GM12878 (cell line): ENCODE measurements around the gene CUTA. TPM values are rescaled to one million over a fixed set of nuclear protein-coding genes. Genes with fewer than 3 reads are reported as not detected.

Experiments
- ATAC-seq: fragments of 200-7000 bp; cut with Tn5 transposase; 3 replicates; pipeline ENCODE4 v1.9.1; 2020; ENCODE audit warnings: mild to moderate bottlenecking, moderate library complexity
- BruUV-seq: library from RNA; stranded (reverse); fragments of 400-500 nt; replicated peaks from 2 replicates; lab custom pipeline; 2021; lab: Mats Ljungman, UMichigan
- CTCF ChIA-PET: fragments of 300-600 bp; sonication (Branson Sonifier 250); formaldehyde crosslinking; extraction: SDS; loops from one replicate; lab custom pipeline; 2021; ENCODE audit warnings: inconsistent platforms; lab: Yijun Ruan, JAX
- POLR2A ChIA-PET: fragments of 350-600 bp; formaldehyde crosslinking; extraction: SDS; loops from one replicate; lab custom pipeline; 2021; ENCODE audit warnings: inconsistent platforms; lab: Charles Lee
- RAD21 ChIA-PET: fragments of 300-600 bp; sonication (Branson Sonifier 250); formaldehyde crosslinking; loops from one replicate; lab custom pipeline; 2023; ENCODE audit warnings: antibody characterized with exemption; ENCODE audit not compliant: unreplicated experiment; lab: Charles Lee
- SMC1A ChIA-PET: fragments of 300-600 bp; sonication (Branson Sonifier 250); formaldehyde crosslinking; loops from one replicate; lab custom pipeline; 2023; ENCODE audit not compliant: unreplicated experiment, uncharacterized antibody; lab: Charles Lee
- DNase-seq: peaks from one replicate; pipeline ENCODE4 v3.0.0-alpha.2; 2011; ENCODE audit warnings: low read depth, low spot score
- FAIRE-seq: peaks from 3 replicates; lab custom pipeline; 2011; peaks lifted over from hg19 to GRCh38; lab: Jason Lieb, UNC
- H2AFZ ChIP-seq: 2 replicates; pipeline ENCODE4 v1.6.0; 2011; ENCODE audit warnings: low read depth, low read length, control low read depth; ENCODE audit not compliant: control insufficient read depth
- H3K27ac ChIP-seq: 2 replicates; pipeline ENCODE4 v1.5.1; 2011; ENCODE audit warnings: control low read depth; ENCODE audit not compliant: control insufficient read depth, insufficient read depth
- H3K27me3 ChIP-seq, 2 experiments: replicated peaks in 1 of 2; 2 replicates each; pipeline versions ENCODE4 v1.6.0 to v1.6.1; 2011; ENCODE audit warnings: low read length in 1 of 2; ENCODE audit not compliant: control insufficient read depth in 2 of 2, insufficient read depth in 2 of 2
- H3K36me3 ChIP-seq, 2 experiments: 2 replicates each; pipeline ENCODE4 v1.5.1; 2011; ENCODE audit warnings: low read length in 1 of 2; ENCODE audit not compliant: control insufficient read depth in 2 of 2, insufficient read depth in 2 of 2
- H3K4me1 ChIP-seq: 2 replicates; pipeline ENCODE4 v1.6.1; 2011; ENCODE audit warnings: mild to moderate bottlenecking, low read length, moderate library complexity, mixed read lengths; ENCODE audit not compliant: control insufficient read depth, insufficient read depth
- H3K4me2 ChIP-seq: 2 replicates; pipeline ENCODE4 v1.6.0; 2011; ENCODE audit warnings: control low read depth; ENCODE audit not compliant: control insufficient read depth, insufficient read depth
- H3K4me3 ChIP-seq: fragments of 200-600 bp; sonication (generic); 2 replicates; pipeline ENCODE4 v1.5.1; 2016
- H3K79me2 ChIP-seq: 2 replicates; pipeline ENCODE4 v1.6.0; 2011; ENCODE audit warnings: low read length; ENCODE audit not compliant: control insufficient read depth, insufficient read depth
- H3K9ac ChIP-seq: 2 replicates; pipeline ENCODE4 v1.8.0; 2011; ENCODE audit warnings: low read length, control low read depth, mixed read lengths; ENCODE audit not compliant: control insufficient read depth, insufficient read depth
- H3K9me3 ChIP-seq: replicated peaks from 3 replicates; pipeline ENCODE4 v1.5.1; 2011; ENCODE audit warnings: mild to moderate bottlenecking, low read length; ENCODE audit not compliant: control insufficient read depth, insufficient read depth
- H4K20me1 ChIP-seq: 2 replicates; pipeline ENCODE4 v1.6.0; 2011; ENCODE audit not compliant: control insufficient read depth, insufficient read depth
- BCL11A ChIP-seq: IDR thresholded peaks from 2 replicates; pipeline ENCODE4 v1.6.1; 2011; ENCODE audit warnings: low read depth, low read length
- BMI1 ChIP-seq: fragments of 450-650 bp; IDR thresholded peaks from 2 replicates; pipeline ENCODE4 v1.6.1; 2016; ENCODE audit warnings: mild to moderate bottlenecking, moderate library complexity, borderline replicate concordance
- CHD1 ChIP-seq: IDR thresholded peaks from 2 replicates; pipeline ENCODE4 v1.6.1; 2012; ENCODE audit warnings: low read depth, low read length, improper control_type of control experiment
- EZH2 ChIP-seq: IDR thresholded peaks from 2 replicates; pipeline ENCODE4 v1.6.1; 2012; ENCODE audit warnings: low read depth, mild to moderate bottlenecking, control low read depth, inconsistent platforms, low read length, borderline replicate concordance; ENCODE audit not compliant: control insufficient read depth
- FOXM1 ChIP-seq: IDR thresholded peaks from 2 replicates; pipeline ENCODE4 v1.6.1; 2012; ENCODE audit warnings: low read depth, mild to moderate bottlenecking, inconsistent platforms, low read length, moderate library complexity
- IKZF1 ChIP-seq: fragments of 450-650 bp; conservative IDR thresholded peaks from 2 replicates; pipeline ENCODE4 v1.6.1; 2017; ENCODE audit warnings: antibody characterized with exemption, mild to moderate bottlenecking
- LARP7 ChIP-seq: fragments of 450-650 bp; IDR thresholded peaks from 2 replicates; pipeline ENCODE4 v1.6.1; 2017; ENCODE audit warnings: mild to moderate bottlenecking
- MTA3 ChIP-seq: IDR thresholded peaks from 2 replicates; pipeline ENCODE4 v1.6.1; 2012; ENCODE audit warnings: low read length, inconsistent platforms, borderline replicate concordance
- NFIC ChIP-seq: IDR thresholded peaks from 2 replicates; pipeline ENCODE4 v1.6.1; 2012; ENCODE audit warnings: low read depth, mild to moderate bottlenecking, inconsistent platforms, low read length, moderate library complexity
- NKRF ChIP-seq: fragments of 450-650 bp; conservative IDR thresholded peaks from 2 replicates; pipeline ENCODE4 v1.6.1; 2017; ENCODE audit warnings: mild to moderate bottlenecking, moderate library complexity
- SUZ12 ChIP-seq: fragments of 200-600 bp; sonication (generic); IDR thresholded peaks from one replicate; pipeline ENCODE4 v1.6.1; 2018; ENCODE audit warnings: antibody characterized with exemption, mild to moderate bottlenecking; ENCODE audit not compliant: unreplicated experiment
- TARDBP ChIP-seq: IDR thresholded peaks from 2 replicates; pipeline ENCODE4 v1.6.1; 2016; ENCODE audit warnings: borderline replicate concordance
- TCF3 ChIP-seq: IDR thresholded peaks from 2 replicates; pipeline ENCODE4 v1.6.1; 2012; ENCODE audit warnings: low read depth, mild to moderate bottlenecking, low read length, borderline replicate concordance; ENCODE audit not compliant: insufficient read depth
- ZBED1 ChIP-seq: IDR thresholded peaks from 2 replicates; pipeline ENCODE4 v1.6.1; 2016; ENCODE audit warnings: borderline replicate concordance
- ZNF24 ChIP-seq: fragments of 450-650 bp; IDR thresholded peaks from 2 replicates; pipeline ENCODE4 v1.6.1; 2017; ENCODE audit warnings: antibody characterized with exemption, mild to moderate bottlenecking
- WGBS: methylation state at CpG from one replicate; pipeline ENCODE4 v1.1.6; 2016; ENCODE audit warnings: low lambda C conversion rate; ENCODE audit not compliant: insufficient replicate concordance, insufficient coverage; ENCODE audit errors: missing lambda C conversion rate; 5-methylcytosine and 5-hydroxymethylcytosine counted together
- in situ Hi-C: fragments of 300-500 bp; cut with MboI; formaldehyde crosslinking; loops from 9 replicates; pipeline ENCODE4 v1.14.3; 2018; ENCODE audit warnings: mixed read lengths
- intact Hi-C: fragments of 100-400 bp; cut with micrococcal nuclease; formaldehyde crosslinking; loops from one replicate; pipeline ENCODE4 v1.14.2; 2022; ENCODE audit not compliant: unreplicated experiment
- polyA plus RNA-seq, 11 experiments: library from polyadenylated mRNA; depleted of rRNA in 4 of 11; unstranded in 6 of 11; stranded (reverse) in 5 of 11; fragments of >200 nt; fragmentation: Nextera tagmentation in 4 of 11; fragmentation: Illumina TruSeq in 1 of 11; extraction: Ambion mirVana in 4 of 11; extraction: Trizol in 1 of 11; gene quantifications; 1 replicate in 1 of 11; 2 replicates in 10 of 11; pipeline versions ENCODE4 v1.2.1 to v1.2.3, GENCODE V29; 2011 to 2016; ENCODE audit warnings: inconsistent platforms in 2 of 11, missing spikeins in 2 of 11, low read depth in 1 of 11
- total RNA-seq, 4 experiments: library from RNA; depleted of rRNA in 3 of 4; stranded (reverse); fragments of >200 nt in 3 of 4; fragmentation: Illumina TruSeq in 1 of 4; extraction: Trizol in 1 of 4; gene quantifications; 2 replicates each; pipeline versions ENCODE4 v1.2.1 to v1.2.3, GENCODE V29; 2013 to 2021
- TF ChIP-seq, protein P1 (sequence below): fragments of 450-650 bp; IDR thresholded peaks from 2 replicates; pipeline ENCODE4 v1.6.1; 2017; ENCODE audit warnings: mild to moderate bottlenecking, low read depth, inconsistent platforms; ENCODE audit not compliant: poor library complexity, severe bottlenecking
- TF ChIP-seq, protein P2 (sequence below): fragments of 450-650 bp; formaldehyde crosslinking; IDR thresholded peaks from 2 replicates; pipeline ENCODE4 v1.5.0; 2022; ENCODE audit warnings: mild to moderate bottlenecking, missing genetic modification characterization

The CUTA gene
- total and polyA plus RNA-seq, 10 of the 15 experiments (the other 5 are each of a cell fraction or from before 2014, with no cell fraction given), result 102 to 293 (median 189) TPM

GRCh38 chr6:33433544-33434191 lies 15.8 kb upstream of the CUTA start:
- Histone ChIP-seq H4K20me1 (no peaks in the 10 kb centered on the region), H3K4me3 (no peak overlapping the region), H3K4me2 (no peak overlapping the region; the same call in 1 of the 2 replicates), H3K4me1 (peaks cover 39% of the 10 kb centered on the region), H3K79me2 (peaks cover 5% of the 10 kb centered on the region), H3K36me3 (peaks cover 0 to 3% of the 10 kb centered on the region in 2 experiments; a peak in 2 of 4 replicates), H3K27me3 (no peaks in the 10 kb centered on the region), H3K9ac (no peak overlapping the region), H3K27ac (no peak overlapping the region), H2AFZ (no peak overlapping the region), H3K9me3 (no peaks in the 10 kb centered on the region)
- no peak for FAIRE-seq
- WGBS, result 53% methylated on average over 15 of the region's 17 CpGs
- no peak for DNase-seq
- ChIA-PET CTCF (interaction anchor here (1.4 kb wide), 1 partner anchor 10 kb away, joined by 3 read pairs; no protein-coding TSS in a partner anchor), SMC1A (interaction anchor here (0.6 to 1.6 kb wide), 2 partner anchors 20 to 80 kb away, joined by 3 read pairs; partner anchors contain the start of gene ZBTB9), POLR2A (no interaction called here), RAD21 (interaction anchor here (0.6 kb wide), 1 partner anchor 251 kb away, joined by 5 read pairs; no protein-coding TSS in a partner anchor)
- no peak for ATAC-seq
- no TSS peak for BruUV-seq
- intact Hi-C loops (no loop called here), in situ Hi-C loops (no loop called here)
- TF ChIP-seq ZBED1, result no peak
- no peak for TF ChIP-seq CHD1
- TF ChIP-seq FOXM1, result no peak
- no peak for TF ChIP-seq MTA3
- no peak for TF ChIP-seq BCL11A
- no peak for TF ChIP-seq LARP7
- no peak for TF ChIP-seq IKZF1
- no peak for TF ChIP-seq SUZ12
- TF ChIP-seq NFIC, result no peak
- no peak for TF ChIP-seq BMI1
- no peak for TF ChIP-seq TCF3
- TF ChIP-seq NKRF, result no peak
- TF ChIP-seq TARDBP, result no peak
- TF ChIP-seq, protein P1, sequence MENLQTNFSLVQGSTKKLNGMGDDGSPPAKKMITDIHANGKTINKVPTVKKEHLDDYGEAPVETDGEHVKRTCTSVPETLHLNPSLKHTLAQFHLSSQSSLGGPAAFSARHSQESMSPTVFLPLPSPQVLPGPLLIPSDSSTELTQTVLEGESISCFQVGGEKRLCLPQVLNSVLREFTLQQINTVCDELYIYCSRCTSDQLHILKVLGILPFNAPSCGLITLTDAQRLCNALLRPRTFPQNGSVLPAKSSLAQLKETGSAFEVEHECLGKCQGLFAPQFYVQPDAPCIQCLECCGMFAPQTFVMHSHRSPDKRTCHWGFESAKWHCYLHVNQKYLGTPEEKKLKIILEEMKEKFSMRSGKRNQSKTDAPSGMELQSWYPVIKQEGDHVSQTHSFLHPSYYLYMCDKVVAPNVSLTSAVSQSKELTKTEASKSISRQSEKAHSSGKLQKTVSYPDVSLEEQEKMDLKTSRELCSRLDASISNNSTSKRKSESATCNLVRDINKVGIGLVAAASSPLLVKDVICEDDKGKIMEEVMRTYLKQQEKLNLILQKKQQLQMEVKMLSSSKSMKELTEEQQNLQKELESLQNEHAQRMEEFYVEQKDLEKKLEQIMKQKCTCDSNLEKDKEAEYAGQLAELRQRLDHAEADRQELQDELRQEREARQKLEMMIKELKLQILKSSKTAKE, result no peak
- TF ChIP-seq, protein P2, sequence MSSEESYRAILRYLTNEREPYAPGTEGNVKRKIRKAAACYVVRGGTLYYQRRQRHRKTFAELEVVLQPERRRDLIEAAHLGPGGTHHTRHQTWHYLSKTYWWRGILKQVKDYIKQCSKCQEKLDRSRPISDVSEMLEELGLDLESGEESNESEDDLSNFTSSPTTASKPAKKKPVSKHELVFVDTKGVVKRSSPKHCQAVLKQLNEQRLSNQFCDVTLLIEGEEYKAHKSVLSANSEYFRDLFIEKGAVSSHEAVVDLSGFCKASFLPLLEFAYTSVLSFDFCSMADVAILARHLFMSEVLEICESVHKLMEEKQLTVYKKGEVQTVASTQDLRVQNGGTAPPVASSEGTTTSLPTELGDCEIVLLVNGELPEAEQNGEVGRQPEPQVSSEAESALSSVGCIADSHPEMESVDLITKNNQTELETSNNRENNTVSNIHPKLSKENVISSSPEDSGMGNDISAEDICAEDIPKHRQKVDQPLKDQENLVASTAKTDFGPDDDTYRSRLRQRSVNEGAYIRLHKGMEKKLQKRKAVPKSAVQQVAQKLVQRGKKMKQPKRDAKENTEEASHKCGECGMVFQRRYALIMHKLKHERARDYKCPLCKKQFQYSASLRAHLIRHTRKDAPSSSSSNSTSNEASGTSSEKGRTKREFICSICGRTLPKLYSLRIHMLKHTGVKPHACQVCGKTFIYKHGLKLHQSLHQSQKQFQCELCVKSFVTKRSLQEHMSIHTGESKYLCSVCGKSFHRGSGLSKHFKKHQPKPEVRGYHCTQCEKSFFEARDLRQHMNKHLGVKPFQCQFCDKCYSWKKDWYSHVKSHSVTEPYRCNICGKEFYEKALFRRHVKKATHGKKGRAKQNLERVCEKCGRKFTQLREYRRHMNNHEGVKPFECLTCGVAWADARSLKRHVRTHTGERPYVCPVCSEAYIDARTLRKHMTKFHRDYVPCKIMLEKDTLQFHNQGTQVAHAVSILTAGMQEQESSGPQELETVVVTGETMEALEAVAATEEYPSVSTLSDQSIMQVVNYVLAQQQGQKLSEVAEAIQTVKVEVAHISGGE (CRISPR knock-in tag), result no peak
- TF ChIP-seq ZNF24, result no peak
- TF ChIP-seq EZH2, result no peak
